Muscle layer of colon (tissue), 2 donors: Measurements from ENCODE around the gene SOX8.

Experiments
- H3K27ac ChIP-seq: one replicate; pipeline ENCODE4 v1.7.0; 2013; ENCODE audit warnings: low read depth, mild to moderate bottlenecking, low read length, moderate library complexity
- H3K27me3 ChIP-seq, 2 donors: one replicate each; pipeline ENCODE4 v1.7.0; 2013; ENCODE audit warnings: low read length in 2 of 2, mild to moderate bottlenecking in 2 of 2; ENCODE audit not compliant: insufficient read depth in 2 of 2, control insufficient read depth in 1 of 2
- H3K36me3 ChIP-seq: one replicate; pipeline ENCODE4 v1.7.0; 2013; ENCODE audit warnings: mild to moderate bottlenecking, low read length; ENCODE audit not compliant: insufficient read depth
- H3K4me1 ChIP-seq: one replicate; pipeline ENCODE4 v1.7.0; 2013; ENCODE audit warnings: mild to moderate bottlenecking, low read length; ENCODE audit not compliant: insufficient read depth
- H3K4me3 ChIP-seq, 2 donors: one replicate each; pipeline ENCODE4 v1.7.0; 2013; ENCODE audit warnings: low read length in 2 of 2, low read depth in 1 of 2, mild to moderate bottlenecking in 1 of 2, moderate library complexity in 1 of 2
- H3K9ac ChIP-seq: one replicate; pipeline ENCODE4 v1.7.0; 2013; ENCODE audit warnings: low read length
- H3K9me3 ChIP-seq: one replicate; pipeline ENCODE4 v1.7.0; 2013; ENCODE audit warnings: mild to moderate bottlenecking, low read length
- donor health status: abdominal sarcoma.
- donor health status: Adenocarcinoma of cecum.

Gene SOX8

GRCh38 chr16:993731-994130 lies 12.2 kb downstream of the SOX8 start:
- Histone ChIP-seq H3K4me1 (no peaks in the 10 kb centered on the region), H3K4me3 (no peak overlapping the region), H3K27ac (no peak overlapping the region), H3K27me3 (peaks cover 0 to 20% of the 10 kb centered on the region in 2 donors), H3K9ac (no peak overlapping the region), H3K36me3 (no peaks in the 10 kb centered on the region), H3K9me3 (peaks cover 11% of the 10 kb centered on the region)

GRCh38 chr16:995087-995486 lies 13.5 kb downstream of the SOX8 start:
- H3K9ac ChIP-seq = no peak overlapping the region

GRCh38 chr16:995783-996182 lies 14.2 kb downstream of the SOX8 start:
- H3K9me3 ChIP-seq = peaks cover 11% of the 10 kb centered on the region
- peaks cover 0 to 26% of the 10 kb centered on the region in 2 donors for H3K27me3 ChIP-seq
- no peak overlapping the region for H3K4me3 ChIP-seq

More at GRCh38 chr16:995087-995486, 13.5 kb downstream of the SOX8 start:
- Histone ChIP-seq H3K4me3 (no peak overlapping the region), H3K27me3 (peaks cover 0 to 26% of the 10 kb centered on the region in 2 donors), H3K9me3 (peaks cover 11% of the 10 kb centered on the region), H3K36me3 (no peaks in the 10 kb centered on the region), H3K4me1 (no peaks in the 10 kb centered on the region), H3K27ac (no peak overlapping the region)

GRCh38 chr16:996681-997080 lies 15.1 kb downstream of the SOX8 start:
- Histone ChIP-seq H3K27ac (no peak overlapping the region), H3K4me1 (no peaks in the 10 kb centered on the region), H3K4me3 (no peak overlapping the region), H3K9me3 (peaks cover 11% of the 10 kb centered on the region), H3K36me3 (no peaks in the 10 kb centered on the region), H3K9ac (no peak overlapping the region), H3K27me3 (peaks cover 0 to 26% of the 10 kb centered on the region in 2 donors)

More at GRCh38 chr16:995783-996182, 14.2 kb downstream of the SOX8 start:
- no peaks in the 10 kb centered on the region for H3K4me1 ChIP-seq
- H3K9ac ChIP-seq = no peak overlapping the region
- H3K27ac ChIP-seq = no peak overlapping the region
- H3K36me3 ChIP-seq = no peaks in the 10 kb centered on the region

GRCh38 chr16:997440-998051 lies 16.0 kb downstream of the SOX8 start:
- Histone ChIP-seq H3K27ac (no peak overlapping the region), H3K27me3 (peaks cover 0 to 31% of the 10 kb centered on the region in 2 donors), H3K36me3 (no peaks in the 10 kb centered on the region), H3K4me3 (no peak overlapping the region), H3K4me1 (no peaks in the 10 kb centered on the region), H3K9ac (no peak overlapping the region), H3K9me3 (peaks cover 11% of the 10 kb centered on the region)

- no peaks in the 10 kb centered on the region for H3K36me3 ChIP-seq
- no peaks in the 10 kb centered on the region for H3K4me1 ChIP-seq
- H3K4me3 ChIP-seq = no peak overlapping the region
- peaks cover 0 to 31% of the 10 kb centered on the region in 2 donors for H3K27me3 ChIP-seq
- peaks cover 11% of the 10 kb centered on the region for H3K9me3 ChIP-seq
- no peak overlapping the region for H3K27ac ChIP-seq
- no peak overlapping the region for H3K9ac ChIP-seq
Observed at GRCh38 chr16:998211-998610, 16.6 kb downstream of the SOX8 start.

- peaks cover 0 to 31% of the 10 kb centered on the region in 2 donors for H3K27me3 ChIP-seq
- H3K36me3 ChIP-seq = no peaks in the 10 kb centered on the region
- no peak overlapping the region for H3K27ac ChIP-seq
- H3K9me3 ChIP-seq = peaks cover 11% of the 10 kb centered on the region
- no peak overlapping the region for H3K4me3 ChIP-seq
- no peaks in the 10 kb centered on the region for H3K4me1 ChIP-seq
- no peak overlapping the region for H3K9ac ChIP-seq
Observed at GRCh38 chr16:998615-999014, 17.0 kb downstream of the SOX8 start.

GRCh38 chr16:999677-1000076 lies 18.1 kb downstream of the SOX8 start:
- no peak overlapping the region for H3K27ac ChIP-seq
- H3K27me3 ChIP-seq = peaks cover 0 to 31% of the 10 kb centered on the region in 2 donors
- H3K9me3 ChIP-seq = peaks cover 8% of the 10 kb centered on the region
- no peaks in the 10 kb centered on the region for H3K4me1 ChIP-seq
- H3K4me3 ChIP-seq = no peak overlapping the region
- no peaks in the 10 kb centered on the region for H3K36me3 ChIP-seq
- no peak overlapping the region for H3K9ac ChIP-seq

- H3K9me3 ChIP-seq = no peaks in the 10 kb centered on the region
- no peak overlapping the region for H3K27ac ChIP-seq
- no peaks in the 10 kb centered on the region for H3K4me1 ChIP-seq
- no peaks in the 10 kb centered on the region for H3K36me3 ChIP-seq
- no peak overlapping the region for H3K9ac ChIP-seq
- H3K4me3 ChIP-seq = no peak overlapping the region
- peaks cover 0 to 31% of the 10 kb centered on the region in 2 donors for H3K27me3 ChIP-seq
Observed at GRCh38 chr16:1000608-1001007, 19.0 kb downstream of the SOX8 start.

GRCh38 chr16:1001096-1001495 lies 19.5 kb downstream of the SOX8 start:
- peaks cover 0 to 31% of the 10 kb centered on the region in 2 donors for H3K27me3 ChIP-seq
- no peaks in the 10 kb centered on the region for H3K4me1 ChIP-seq
- no peak overlapping the region for H3K27ac ChIP-seq
- H3K9me3 ChIP-seq = no peaks in the 10 kb centered on the region
- H3K4me3 ChIP-seq = no peak overlapping the region
- no peak overlapping the region for H3K9ac ChIP-seq
- no peaks in the 10 kb centered on the region for H3K36me3 ChIP-seq

- no peaks in the 10 kb centered on the region for H3K36me3 ChIP-seq
- H3K9me3 ChIP-seq = no peaks in the 10 kb centered on the region
- H3K4me3 ChIP-seq = no peak overlapping the region
- no peaks in the 10 kb centered on the region for H3K4me1 ChIP-seq
- H3K27ac ChIP-seq = no peak overlapping the region
- peaks cover 0 to 22% of the 10 kb centered on the region in 2 donors for H3K27me3 ChIP-seq
- no peak overlapping the region for H3K9ac ChIP-seq
Observed at GRCh38 chr16:1002399-1003166, 21.0 kb downstream of the SOX8 start.
